Activated CD4-positive, alpha-beta T cell treated with anti-CD3 and anti-CD28 coated beads, Interleukin-2, amount 50 U/mL, for 4 hours (primary cell): ENCODE results near the gene PTCD3.
A peak's percentile ranks its signal among the peaks of the same experiment; 100 is the strongest.

Experiments used
- DNase-seq, 2 experiments: peaks; one replicate each; pipeline ENCODE4 v3.0.0-alpha.2; 2020

The PTCD3 gene

DNA sequence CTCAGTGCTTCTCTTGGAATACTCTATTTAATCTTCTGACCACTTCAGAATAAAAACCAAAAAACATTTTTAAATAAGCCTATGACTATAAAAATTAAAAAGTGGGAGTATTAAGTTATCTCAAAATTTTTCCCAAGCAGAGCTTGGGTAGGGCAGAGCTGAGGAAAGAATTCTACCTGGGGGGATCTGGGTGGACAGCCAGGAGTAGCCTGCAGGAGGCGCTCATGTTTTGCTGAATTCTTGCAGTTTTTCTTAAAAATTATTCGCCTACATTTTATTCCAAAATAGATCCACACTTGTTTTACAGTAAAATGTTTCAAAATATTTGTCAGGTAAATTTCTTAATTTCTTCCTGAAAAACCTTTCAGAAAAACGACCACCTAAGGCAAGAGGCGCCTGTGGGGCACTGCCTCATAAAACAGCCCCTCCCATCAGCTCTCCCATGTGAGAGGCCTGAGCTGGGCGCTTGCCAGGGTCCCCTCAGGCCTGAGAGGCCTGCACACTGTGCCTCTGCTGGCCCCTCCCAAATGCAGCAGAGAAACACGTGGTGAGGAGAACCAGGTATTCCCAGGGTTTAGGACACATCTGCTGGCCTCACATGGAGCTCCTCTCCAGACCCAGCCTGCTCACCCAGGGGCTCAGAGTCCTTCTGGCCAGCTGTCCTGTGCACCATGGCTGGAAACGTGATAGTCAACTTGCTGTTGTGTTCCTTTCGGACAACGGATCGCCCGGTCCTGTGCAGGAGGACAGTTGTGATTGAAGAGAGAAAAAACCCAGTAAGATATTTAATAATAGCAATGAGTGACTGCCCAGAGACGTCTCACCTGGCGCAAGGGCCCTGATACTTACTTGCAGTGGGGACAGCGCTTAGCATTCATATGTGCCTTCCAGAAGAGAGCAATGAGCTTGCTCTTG, 17.8 kb upstream of the PTCD3 start:
- no peak for DNase-seq

DNA sequence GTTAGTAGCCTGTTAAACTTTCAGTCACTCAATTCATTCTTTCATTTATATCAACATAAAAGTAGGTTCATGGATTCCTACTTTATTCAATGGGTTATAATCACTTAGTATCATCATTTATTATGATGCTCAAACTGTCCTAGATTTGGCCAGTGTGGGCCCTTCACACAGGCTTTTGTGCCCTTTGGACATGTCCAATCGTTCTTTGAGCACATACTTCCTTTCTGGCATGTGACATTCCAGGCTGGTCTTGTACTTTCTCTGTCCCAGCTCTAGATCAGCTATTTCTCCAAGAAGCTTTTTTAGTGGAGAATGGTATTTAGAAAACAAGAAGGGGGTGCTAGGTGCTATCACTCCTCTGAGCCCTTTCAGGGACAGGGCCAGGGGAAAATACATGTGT, 11.8 kb upstream of the PTCD3 start:
- DNase-seq: no peak

DNA sequence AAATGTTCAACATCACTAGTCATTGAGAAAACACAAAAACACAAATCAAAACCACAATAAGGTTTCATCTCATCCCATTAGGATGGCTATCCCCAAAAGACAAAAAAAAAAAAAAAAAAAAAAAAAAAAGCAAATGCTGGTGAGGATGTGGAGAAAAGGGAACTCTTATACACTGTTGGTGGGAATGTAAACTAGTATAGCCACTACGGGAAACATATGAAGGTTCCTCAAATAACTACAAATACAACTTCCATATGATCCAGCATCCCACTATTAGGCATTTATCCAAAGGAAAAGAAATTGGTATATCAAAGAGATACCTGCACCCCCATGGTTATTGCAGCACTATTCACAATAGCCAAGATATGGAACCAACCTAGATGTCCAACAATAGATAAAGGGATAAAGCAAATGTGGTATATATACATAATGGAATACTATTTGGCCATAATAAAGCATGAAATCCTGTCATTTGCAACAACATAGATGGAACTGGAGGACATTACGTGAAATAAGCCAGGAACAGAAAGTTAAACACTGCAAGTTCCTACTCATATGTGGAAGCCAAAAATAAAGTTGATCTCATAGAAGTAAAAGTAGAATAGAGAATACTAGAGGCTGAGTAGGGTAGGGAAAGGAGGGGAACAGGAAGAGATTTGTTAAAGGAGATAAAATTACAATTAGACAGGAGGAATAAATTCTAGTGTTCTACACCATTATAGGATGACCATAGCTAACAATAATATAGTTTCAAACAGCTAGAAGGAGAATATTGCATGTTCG, 8.7 kb upstream of the PTCD3 start:
- DNase-seq: no peak

DNA sequence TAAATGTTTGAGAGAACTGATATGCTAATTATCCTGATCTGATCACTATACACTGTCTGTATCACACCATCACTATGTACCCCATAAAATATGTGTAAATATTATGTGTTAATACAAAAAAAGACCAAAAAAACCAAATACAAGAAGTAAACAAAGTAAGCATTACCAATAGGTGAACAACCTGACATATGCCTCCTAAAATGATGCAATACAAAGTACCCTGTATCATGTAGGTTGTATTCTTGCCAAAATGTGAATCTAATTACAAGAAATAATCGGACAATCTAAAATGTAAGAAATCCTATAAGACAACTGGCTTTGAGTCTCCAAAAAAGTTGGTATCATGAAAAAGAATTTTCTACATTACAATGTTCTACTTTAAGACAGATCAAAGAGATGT, 8.1 kb upstream of the PTCD3 start:
- DNase-seq: no peak

DNA sequence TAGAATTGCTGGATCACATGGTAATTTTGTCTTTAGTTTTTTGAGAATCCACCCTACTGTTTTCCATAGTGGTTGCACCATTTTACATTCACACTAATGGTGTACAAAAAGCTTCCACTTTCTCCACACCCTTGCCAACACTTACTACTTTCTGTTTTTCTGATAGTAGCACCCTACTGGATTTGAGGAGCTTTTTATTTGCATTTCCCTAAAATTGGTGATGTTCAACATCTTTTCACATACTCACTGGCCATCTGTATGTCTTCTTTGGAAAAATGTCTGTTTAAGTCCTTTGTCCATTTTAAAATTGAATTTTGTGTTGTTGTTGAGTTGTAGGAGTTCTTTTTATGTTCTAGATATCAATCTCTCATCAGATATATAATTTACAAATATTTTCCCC, 3.9 kb upstream of the PTCD3 start:
- no peak for DNase-seq

DNA sequence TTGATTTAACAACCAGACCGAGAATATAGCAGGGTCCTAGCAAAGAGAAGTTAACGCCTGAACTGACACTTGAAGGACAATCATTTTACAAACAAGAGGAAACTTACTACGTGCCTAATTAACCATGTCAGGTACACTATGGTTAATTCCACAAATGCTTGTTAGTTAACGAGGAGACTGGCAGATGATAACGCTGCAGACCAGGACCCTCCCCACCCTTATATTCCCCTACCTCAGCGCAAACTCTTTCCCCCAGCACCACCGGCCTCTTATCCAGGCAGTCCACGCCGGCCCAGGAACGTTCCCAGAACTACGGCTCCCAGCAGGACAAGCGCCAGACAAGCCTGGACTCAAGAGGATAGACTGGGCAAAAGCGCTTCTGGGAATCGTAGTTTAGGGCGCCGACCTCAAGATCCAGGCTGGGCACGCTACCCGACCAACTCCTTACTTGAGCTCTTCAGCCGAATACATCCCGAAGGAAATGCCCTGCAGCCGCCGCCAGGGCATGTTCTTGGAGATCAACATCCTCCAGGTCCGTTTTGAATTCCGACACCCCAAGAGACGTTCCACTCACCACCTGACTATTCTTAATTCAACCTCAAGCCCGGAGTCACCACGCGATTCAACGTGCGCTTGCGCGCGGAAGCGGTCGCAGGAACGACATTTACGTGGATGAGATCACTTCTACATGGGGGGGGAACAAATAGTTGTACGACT, 625 bp upstream of the PTCD3 start, which contains the start of gene POLR1A:
TSS of gene POLR1A (minus strand) at position 635 of the 717 bp plus-strand sequence. CDS start at position 525, 110 bp downstream.
- peak; percentile 73 to 76 for DNase-seq

DNA sequence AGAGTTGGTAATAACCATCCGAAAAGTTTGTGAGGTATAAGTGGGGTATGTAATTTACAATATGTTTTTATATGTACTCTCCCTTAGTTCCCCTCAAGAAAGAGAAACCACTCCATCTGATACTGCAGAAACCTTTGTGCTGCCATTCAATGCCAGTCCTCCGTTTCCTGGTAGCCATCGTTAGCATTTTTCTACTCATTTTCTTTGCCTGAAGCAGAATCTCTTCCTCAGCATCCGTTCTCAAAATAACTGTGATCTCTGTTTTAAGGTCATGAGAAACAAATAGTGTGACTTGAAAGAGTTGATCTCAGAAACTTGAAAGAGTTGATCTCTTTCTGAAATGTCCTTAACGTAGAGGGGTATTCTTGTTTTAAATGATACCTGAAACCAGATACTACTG, 996 bp downstream of the PTCD3 start:
- no peak for DNase-seq

DNA sequence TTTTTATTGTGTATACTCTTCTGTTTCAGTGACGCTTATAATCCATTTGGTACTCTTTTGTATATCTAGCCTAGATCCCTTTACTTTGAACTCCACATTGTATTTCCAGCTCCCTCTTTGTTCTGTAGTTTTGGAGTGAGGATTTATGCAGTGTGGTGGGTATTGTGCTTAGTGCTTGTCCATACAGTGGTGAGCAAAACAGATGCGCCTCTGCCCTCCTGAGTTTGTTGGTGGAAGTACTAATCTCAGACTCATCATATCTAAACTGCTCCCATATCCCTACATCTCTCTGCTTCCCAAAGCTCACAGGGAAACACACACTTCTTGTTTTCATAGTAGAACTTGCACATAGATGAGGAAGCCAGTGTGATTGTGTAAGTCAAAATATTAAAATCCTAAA, 12.1 kb downstream of the PTCD3 start:
- no peak for DNase-seq

DNA sequence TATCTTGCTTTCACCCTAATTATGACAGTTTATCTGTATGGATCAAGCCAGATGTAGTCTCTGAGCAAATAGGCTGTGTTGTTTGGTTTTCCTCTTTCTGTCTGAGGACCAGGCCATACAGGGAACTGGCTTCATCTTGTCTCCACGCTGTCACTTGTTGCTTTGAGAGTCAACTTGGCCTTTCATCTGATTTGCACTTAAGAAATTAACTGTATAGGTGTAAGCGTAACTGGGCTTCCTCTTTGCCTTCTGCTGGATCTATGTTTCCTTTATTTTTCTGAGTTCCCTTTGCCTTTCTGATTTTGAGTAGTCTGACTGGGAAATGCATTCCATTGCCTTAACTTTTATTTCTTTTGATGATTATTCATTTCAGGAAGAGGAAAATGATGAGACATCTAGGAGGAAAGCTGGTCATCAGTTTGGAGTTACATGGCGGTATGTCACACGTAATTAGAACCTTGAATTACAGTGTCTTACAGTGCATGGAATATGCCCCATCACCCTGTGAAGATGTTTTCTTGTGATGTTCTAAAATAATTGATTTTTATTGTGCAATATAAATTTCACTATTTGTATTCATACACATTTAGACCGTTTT, 17.4 kb downstream of the PTCD3 start:
- no peak for DNase-seq

DNA sequence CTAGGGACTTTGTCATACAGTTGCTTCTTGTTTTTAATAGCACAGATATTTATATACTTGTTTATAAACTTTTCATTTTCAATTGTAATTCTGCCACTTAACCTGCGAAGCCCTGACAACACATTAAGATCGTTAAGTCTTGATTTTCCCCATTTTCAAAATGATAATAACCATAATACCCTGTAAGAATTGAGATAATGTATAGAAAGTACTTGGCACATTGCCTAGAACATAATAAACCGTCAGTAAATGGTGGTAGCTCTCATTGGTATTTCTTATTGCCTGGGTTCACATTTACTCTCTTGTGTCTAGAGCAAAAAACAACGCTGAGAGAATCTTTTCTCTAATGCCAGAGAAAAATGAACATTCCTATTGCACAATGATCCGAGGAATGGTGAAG, 18.6 kb downstream of the PTCD3 start:
- DNase-seq: no peak

DNA sequence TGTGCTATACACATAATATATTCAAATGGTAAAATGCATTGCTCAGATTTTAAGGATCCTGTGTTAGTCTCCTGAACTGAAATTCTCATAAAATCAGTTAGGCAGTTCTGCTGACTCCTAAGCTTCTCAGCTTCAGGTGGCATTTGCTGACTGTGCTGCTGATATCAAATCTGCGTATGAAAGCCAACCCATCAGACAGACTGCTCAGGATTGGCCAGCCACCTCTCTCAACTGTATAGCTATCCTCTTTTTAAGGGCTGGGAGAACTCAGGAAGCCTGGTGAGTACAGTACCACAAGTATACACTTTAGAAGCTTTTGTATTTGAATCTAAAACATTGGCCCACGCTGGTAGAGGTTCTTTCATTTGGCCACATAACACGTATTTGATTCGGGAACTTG, 28.7 kb downstream of the PTCD3 start:
- no peak for DNase-seq

DNA sequence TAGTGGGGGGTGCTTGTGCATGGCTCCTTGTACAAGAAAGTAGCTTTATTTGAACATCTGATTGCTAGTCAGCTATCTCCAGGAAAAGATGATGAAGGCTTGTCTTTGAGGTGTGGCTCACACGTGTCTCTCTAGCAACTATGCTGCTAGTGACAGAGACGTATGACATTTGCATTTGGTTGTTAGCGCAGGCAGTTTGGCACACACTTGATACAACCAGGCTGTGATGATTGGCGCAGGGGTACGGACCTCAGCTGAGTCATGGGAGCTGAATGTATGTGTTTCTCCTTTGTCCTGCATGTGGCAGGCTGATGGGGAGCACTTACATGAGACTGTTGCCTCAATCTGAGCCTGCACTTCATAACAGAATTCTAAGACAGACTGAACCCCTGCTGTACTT, 29.6 kb downstream of the PTCD3 start:
- DNase-seq: no peak

DNA sequence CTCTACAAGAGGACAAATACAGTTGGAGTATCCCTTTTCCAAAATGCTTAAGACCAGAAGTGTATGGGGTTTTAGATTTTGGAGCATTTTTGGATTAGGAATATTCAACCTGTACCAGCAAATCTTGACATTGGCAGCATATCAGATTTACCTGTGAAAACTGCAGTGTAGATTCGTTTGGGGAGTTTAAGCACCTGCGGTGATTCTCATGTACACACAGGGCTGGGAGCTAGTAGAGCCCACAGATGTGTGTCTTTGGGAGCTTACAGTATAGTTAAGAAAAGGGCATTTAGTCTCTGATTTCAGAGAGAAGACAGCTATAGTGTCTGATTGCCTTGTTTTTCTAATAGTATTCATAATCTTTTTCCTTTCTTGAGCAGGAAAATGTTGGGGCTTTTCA, 30.1 kb downstream of the PTCD3 start:
- DNase-seq: no peak

DNA sequence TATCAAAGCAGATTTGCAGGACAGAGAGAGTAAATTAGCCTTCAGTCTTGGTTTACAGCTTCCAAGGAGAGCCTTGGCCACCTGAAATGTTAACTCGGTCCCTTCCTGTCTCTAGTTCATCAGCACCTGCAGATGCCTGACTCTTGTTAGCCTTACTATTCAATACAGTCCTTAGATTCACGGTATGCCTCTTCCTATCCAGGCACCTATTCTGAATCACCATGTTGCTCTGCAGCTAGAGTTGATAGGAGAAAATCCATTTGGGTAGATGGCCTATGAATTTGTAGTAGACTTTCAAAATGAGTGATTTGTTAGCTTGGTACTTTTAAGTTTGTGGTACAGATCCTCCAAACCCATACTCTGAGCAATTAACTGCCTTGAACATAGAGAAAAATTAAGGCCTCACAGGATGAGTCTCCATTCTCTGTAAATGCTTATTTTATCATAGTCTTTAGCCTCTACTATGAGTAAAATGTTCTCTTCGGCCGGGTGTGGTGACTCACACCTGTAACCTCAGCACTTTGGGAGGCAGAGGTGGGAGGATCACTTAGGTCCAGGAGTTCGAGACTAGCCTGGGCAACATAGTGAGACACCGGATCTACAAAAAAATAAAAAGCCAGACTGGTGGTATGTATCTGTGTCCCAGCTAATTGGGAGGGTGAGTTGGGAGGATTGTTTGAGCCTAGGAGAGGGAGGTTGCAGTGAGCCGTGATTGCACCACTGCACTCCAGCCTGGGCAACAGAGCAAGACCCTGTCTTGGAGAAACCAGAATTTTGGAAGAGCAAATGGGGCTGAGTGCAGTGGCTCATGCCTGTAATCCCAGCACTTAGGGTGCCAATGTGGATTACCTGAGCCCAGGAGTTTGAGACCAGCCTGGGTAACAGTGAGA, 32.9 kb downstream of the PTCD3 start:
- no peak for DNase-seq

DNA sequence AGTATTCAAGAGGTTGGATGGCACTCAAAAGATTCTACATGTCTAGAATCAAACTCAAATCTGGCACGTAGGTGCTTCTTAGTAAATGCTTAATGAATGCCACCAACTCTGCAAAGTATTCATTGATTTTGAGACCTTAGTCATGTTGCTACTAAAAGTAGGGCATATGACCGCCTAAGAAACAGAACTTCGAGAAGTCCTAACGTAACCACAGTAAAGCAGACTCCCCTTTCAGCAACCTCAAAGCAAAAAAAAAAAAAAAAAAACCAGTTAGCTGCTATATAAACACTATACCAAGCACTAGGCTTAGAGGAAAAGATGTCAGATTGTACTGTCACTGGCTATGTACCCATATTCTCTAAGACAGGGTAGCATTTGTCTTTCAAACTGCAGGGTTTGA, 33.9 kb downstream of the PTCD3 start:
- DNase-seq: no peak

DNA sequence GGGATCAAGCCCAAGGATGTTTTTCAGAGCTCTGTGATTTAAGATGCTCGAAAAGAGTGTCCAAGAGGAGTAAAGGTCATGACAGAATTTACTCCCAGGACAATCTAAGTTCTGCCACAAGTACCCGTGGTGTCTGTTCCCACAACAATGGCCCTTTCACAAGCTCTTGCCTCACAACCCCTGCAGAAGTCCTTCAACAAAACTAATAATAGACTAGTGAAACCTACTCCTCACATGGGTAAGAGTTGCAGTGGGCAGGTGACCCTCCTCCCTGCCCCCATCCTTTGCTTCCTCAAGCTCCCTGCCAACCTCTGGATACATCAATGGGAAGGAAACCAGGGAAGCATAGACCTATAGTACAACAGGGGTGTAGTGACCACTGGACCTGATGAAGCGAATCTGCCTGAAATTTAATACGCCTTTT, 34.9 kb downstream of the PTCD3 start:
- no peak for DNase-seq

DNA sequence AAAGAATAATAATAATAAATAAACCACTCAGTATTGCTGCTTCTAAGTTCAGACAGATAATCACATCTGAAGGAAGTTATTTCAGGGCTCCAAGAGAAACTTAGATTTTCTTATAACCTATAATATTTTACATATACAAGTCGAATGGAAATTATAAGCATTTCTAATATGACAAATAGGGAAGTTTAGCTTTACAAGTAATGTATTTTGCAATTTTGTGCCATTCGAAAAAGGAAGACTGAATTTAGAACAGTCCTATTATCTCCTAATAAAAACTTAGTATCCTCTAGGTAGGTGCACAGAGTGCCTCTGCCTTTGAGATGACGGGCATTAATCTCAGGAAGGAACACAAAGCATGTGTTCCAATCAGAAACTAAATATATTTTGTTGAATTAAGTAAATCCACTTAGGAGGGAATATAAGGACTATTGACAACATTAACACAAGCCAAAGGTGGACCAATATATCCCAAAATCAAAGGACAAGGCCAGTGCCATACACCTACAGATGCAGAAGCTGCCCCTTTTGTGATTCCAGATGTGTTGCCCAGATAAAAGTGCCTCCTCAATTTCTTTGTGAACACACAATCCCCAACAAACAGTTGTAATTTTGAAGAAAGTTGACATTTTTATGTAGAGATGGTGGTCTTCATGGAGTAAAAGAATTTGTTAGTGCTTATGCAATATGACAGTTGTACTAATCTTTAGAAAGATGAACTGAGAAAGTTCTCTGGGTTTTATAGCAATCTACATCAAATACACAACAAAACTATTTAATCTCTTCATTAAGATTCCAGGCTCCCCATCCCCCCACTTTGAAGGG, 36.6 kb downstream of the PTCD3 start:
- no peak for DNase-seq

DNA sequence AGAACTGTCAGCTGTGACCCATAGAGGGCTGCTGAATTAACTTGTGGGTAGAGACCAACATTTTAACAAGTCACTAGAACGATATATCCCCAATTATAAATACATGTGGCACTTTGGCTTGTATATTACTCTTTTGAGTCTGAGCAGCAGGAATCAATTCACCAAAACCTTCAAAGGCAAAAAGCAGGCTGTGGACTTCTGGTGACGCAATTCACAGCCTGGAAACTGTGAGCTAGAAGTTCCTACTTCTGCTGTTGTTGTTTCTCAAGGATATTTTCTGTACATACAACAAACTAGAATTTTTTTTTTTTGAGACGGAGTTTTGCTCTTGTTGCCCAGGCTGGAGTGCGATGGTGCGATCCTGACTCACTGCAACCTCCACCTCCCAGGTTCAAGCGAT, 37.3 kb downstream of the PTCD3 start:
- no peak for DNase-seq

DNA sequence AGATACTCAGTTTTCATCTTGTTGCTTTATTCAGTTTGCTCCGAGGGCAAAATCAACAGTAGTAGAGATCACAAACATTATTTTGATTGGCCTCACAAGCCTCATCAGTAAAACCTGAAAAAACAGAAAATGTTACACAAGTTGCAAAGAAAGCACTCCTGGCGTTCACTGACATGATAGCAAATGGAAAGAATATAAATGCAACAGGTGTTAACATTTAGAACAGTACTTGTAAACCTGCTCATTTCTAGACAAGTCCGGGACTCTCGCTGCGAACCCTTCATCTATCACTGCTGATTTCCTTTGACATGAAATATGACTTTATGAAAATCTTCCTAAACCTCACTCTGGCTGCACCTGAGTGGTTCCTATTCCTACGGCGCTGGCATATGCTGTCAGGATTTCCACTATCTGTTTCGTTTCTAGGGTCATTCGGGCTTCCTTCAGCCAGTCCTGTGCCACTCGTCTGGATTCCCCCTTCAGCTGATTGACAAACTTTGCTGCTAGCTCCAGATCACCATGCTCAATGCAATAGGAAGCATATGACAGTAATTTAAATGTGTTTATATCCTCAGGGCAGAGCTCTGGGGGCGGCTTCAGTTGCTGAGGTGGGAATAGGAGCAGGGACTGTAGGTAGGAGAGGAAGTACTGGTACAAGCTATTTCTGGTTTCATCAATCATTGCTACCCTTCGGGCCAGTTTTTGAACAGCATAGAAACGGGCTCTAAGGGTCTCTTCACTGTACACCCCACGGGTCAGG, 38.1 kb downstream of the PTCD3 start:
- no peak for DNase-seq

DNA sequence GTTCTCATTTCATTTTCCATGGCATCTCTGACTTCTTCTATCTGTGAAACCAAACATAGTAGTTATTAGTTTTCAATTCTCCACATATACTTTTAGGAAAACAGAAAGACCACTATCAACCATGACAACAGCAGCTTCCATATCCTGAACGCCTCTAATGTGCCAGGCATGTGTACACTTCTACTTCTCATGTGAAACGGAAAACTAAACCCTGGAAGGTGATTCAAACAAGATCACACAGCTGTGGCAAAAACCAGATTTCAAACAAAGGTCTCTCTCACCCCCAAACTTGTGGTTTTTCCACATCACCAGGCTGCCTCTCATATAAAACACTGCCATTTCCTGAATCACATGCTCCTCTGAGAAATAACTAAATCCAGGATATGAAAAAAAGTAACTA, 41.8 kb downstream of the PTCD3 start:
- DNase-seq: no peak
